Skeletal muscle cell (primary cell): ENCODE data around the gene BMPR2.
"Not testable (repeated sequence)": the region's sequence is repeated elsewhere in the genome, so short reads cannot be mapped to it uniquely, and the experiment has no call there.

Experiments used
- DNase-seq: peaks from one replicate; pipeline ENCODE4 v3.0.0-alpha.2; 2010; ENCODE audit warnings: low read depth
- H3K4me3 ChIP-seq: 2 replicates; pipeline ENCODE4 v1.5.1; 2011; ENCODE audit warnings: low read depth, mild to moderate bottlenecking, control low read depth, low read length, moderate library complexity

Gene BMPR2

DNA sequence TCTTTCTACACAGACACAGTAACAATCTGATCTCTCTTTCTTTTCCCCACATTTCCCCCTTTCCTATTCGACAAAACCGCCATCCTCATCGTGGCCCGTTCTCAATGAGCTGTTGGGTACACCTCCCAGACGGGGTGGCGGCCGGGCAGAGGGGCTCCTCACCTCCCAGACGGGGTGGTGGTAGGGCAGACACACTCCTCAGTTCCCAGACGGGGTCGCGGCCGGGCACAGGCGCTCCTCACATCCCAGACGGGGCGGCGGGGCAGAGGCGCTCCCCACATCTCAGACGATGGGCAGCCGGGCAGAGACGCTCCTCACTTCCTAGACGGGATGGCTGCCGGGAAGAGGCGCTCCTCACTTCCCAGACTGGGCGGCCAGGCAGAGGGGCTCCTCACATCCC is 64.0 kb downstream of the BMPR2 start:
- not testable (repeated sequence) for DNase-seq, H3K4me3 ChIP-seq

- no peak overlapping the region for H3K4me3 ChIP-seq
- no peak for DNase-seq
These were observed 66.8 kb downstream of the BMPR2 start for GRCh38 chr2:202442882-202443281.

- no peak overlapping the region for H3K4me3 ChIP-seq
- no peak for DNase-seq
These were observed 67.9 kb downstream of the BMPR2 start for GRCh38 chr2:202444000-202444399.

GRCh38 chr2:202449344-202449743 is 73.2 kb downstream of the BMPR2 start:
- no peak for DNase-seq
- H3K4me3 ChIP-seq: no peak overlapping the region

GRCh38 chr2:202450785-202451184 is 74.7 kb downstream of the BMPR2 start:
- no peak for DNase-seq
- H3K4me3 ChIP-seq: no peak overlapping the region

GRCh38 chr2:202452744-202453143 is 76.6 kb downstream of the BMPR2 start:
- no peak overlapping the region for H3K4me3 ChIP-seq
- DNase-seq: no peak

DNA sequence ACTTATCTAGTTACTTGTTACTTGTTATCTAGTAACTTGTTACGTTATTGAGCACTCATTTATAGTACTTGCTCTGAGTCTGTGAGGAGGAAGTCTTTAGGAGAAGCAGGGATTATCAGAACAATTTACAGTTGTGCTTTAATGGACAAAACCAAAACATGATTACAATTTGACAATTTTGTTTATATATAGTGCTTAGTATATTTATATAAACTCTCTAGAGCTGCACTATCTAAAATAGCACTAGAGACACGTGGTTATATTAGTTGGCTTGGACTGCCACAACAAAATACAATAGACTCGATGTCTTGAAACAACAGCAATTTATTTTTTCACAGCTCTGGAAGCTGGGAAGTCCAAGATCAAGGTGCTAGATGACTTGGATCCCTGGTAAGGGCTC is 78.4 kb downstream of the BMPR2 start:
- H3K4me3 ChIP-seq: no peak overlapping the region
- DNase-seq: no peak

- H3K4me3 ChIP-seq: no peak overlapping the region
- DNase-seq: no peak
These were observed 79.0 kb downstream of the BMPR2 start for GRCh38 chr2:202455114-202455513.

DNA sequence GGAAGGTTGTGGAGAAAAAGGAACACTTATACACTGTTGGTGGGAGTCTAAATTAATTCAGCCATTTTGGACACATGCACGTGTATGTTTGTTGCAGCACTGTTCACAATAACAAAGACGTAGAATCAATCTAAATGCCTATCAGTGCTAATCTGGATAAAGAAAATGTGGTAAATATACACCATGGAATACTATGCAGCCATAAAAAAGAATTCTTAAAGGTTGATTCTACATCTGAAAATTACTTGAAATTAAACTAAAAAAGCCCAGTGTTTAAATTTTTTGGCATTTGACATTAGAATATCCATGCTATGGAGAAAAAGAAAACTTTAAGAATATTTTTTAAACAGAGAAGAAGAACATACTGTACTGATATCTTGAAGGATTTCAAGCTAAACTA is 84.0 kb downstream of the BMPR2 start:
- DNase-seq: no peak
- H3K4me3 ChIP-seq: no peak overlapping the region

GRCh38 chr2:202479090-202479489 is 103.0 kb downstream of the BMPR2 start:
- DNase-seq: no peak
- H3K4me3 ChIP-seq: no peak overlapping the region

DNA sequence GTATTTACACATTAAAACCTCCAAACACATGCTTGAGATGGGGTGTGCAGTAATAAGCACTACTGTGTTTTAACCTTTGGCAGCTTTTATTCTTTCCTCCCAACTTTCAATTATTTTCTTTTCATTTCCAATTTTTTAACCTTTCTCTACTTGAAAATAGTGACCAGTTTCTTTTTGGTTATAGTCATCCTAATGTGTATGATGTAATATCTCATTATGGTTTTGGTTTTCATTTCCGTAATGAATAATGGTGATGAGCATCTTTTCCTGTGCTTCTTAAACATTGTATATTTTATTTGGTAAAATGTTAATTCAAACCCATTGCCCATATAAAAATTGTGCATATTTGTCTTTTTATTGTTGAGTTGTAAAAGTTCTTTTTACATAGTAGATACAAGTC is 103.5 kb downstream of the BMPR2 start:
- H3K4me3 ChIP-seq: no peak overlapping the region
- no peak for DNase-seq

GRCh38 chr2:202486351-202486750 is 110.2 kb downstream of the BMPR2 start:
- no peak for DNase-seq
- H3K4me3 ChIP-seq: no peak overlapping the region

- no peak for DNase-seq
- H3K4me3 ChIP-seq: no peak overlapping the region
These were observed 112.5 kb downstream of the BMPR2 start for GRCh38 chr2:202488671-202489070.

DNA sequence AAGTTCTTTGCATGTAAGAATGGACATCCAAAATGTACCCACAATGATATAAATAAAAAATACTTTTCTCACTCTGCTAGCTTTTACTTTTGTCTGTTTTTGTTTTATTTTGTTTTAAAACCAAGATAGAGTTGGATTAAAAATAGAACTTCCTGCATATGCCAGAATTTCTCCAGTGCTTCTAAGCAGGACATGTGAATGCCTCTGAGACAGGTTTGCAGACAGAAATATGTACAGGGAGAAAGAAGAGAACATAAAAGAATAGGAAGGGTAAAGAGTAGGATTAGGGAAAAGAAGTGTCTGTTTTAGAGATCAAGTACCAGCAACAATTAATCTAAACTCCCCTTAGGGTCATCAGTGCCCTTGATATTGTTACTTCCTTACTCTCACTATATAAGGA is 114.4 kb downstream of the BMPR2 start:
- H3K4me3 ChIP-seq: no peak overlapping the region
- no peak for DNase-seq

GRCh38 chr2:202491514-202491913 is 115.4 kb downstream of the BMPR2 start:
- H3K4me3 ChIP-seq: no peak overlapping the region
- no peak for DNase-seq

GRCh38 chr2:202494300-202495229 is 118.4 kb downstream of the BMPR2 start:
- peak; percentile 44 for DNase-seq
- no peak overlapping the region for H3K4me3 ChIP-seq

DNA sequence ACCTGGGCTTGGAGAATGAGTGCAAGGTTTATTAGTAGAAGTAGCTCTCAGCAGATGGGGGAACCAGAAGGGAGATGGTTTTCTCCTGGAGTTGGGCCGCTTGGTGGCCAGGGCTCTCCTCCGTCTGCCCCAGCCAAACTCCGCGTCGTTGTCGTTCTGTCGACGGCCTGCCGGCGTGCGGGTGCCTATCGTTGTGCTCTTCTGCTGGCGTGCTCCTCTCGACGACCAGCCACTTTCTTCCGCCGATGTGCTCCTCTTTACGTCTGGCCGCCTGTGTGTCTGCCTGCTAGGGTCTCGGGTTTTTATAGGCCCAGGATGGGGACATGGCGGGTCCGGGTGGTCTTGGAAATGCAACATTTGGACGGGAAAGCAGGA is 119.1 kb downstream of the BMPR2 start:
- no peak overlapping the region for H3K4me3 ChIP-seq
- no peak for DNase-seq

- H3K4me3 ChIP-seq, DNase-seq: not testable (repeated sequence)
These were observed 120.8 kb downstream of the BMPR2 start for GRCh38 chr2:202496835-202497472.

DNA sequence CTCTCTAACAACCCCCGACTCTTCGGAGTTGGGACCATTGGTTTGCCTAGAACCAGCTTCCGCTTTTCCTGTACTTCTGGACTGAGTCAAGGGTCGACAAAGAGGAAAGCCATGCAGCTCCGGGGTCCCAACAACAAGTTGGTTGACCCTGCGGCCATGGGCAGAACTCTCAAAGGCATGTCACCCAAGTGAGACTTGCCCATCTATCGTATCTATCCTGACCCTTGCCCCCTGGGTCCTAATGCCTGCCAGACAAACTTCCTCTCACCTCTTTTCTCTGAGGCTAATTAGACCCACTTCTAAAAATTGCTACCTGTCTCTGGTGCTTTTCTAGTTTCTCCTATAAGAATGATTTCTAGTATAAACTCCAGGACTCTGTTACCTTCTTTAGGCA is 121.3 kb downstream of the BMPR2 start:
- not testable (repeated sequence) for H3K4me3 ChIP-seq, DNase-seq

- not testable (repeated sequence) for DNase-seq, H3K4me3 ChIP-seq
These were observed 123.7 kb downstream of the BMPR2 start for GRCh38 chr2:202499841-202500240.

DNA sequence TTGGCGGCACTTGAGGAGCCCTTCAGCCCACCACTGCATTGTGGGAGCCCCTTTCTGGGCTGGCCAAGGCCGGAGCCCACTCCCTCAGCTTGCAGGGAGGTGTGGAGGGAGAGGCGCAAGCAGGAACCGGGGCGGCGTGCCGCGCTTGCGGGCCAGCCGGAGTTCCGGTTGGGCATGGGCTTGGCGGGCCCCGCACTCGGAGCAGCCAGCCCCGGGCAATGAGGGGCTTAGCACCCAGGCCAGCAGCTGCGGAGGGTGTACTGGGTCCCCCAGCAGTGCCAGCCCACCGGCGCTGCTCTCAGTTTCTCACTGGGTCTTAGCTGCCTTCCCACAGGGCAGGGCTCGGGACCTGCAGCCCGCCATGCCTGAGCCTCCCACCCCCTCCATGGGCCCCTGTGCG is 127.1 kb downstream of the BMPR2 start:
- not testable (repeated sequence) for DNase-seq, H3K4me3 ChIP-seq
